Superior temporal gyrus (tissue), 1 donor: ENCODE measurements around the gene MRFAP1L1.
"Not testable (repeated sequence)": the region's sequence is repeated elsewhere in the genome, so short reads cannot be mapped to it uniquely, and the experiment has no call there.

ENCODE experiments used
- DNase-seq: peaks from one replicate; pipeline ENCODE4 v3.0.0-alpha.2; 2016; ENCODE audit errors: extremely low spot score

MRFAP1L1 gene

DNA sequence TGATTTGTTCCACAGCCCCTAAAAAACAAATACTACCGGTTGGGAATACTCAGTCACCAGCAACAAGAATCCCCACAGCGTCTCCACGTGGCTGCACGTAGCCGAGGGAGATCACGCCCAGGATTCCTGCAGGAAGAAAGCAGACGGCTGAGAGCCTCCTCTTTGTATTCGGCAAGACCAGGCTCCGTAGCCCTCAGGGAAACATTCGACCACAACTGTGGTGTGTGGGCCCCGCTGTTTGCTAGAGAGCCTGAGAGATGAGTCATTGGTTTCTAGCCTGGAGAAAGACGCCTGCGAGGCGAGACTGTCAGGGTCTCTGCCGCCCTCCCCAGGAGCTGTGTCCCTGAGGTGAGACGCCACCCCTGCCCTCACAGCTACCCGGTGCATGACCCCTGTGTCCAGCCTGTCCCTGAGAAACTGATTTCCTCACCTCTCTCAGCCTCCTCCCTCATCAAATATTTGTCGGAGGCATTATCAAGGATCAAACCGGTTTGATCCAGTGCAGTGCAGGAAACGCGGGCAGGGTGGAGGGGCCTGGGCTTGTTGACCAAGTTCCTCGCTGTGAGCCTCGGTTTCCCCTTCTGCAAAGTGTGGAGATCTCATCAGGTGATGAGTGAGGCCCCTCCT is 20.7 kb downstream of the MRFAP1L1 start:
- no peak for DNase-seq

- no peak for DNase-seq
These were observed 21.5 kb downstream of the MRFAP1L1 start for GRCh38 chr4:6687947-6688878.

GRCh38 chr4:6686104-6686787 is 23.4 kb downstream of the MRFAP1L1 start:
- DNase-seq = no peak

DNA sequence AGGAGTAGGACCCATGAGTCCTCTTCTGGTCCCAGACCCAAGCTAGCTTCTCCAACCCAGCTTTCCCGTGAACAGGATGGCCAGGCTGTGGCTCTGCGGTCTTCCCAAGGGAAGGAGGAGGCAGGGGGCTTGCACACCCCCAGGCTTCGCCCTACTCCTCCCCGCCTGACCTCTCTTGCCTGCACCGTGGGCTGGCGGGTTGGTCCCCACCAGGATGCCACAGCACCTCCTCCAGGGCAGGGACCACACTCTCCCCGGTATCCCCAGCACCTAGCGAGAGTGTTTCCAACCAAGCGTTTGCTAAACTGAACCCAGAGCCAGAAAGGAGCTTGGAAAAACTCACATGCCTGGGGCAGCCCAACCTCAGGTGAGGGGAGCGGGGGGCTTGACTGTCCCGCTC is 25.0 kb downstream of the MRFAP1L1 start:
- no peak for DNase-seq

- DNase-seq = no peak
These were observed 26.6 kb downstream of the MRFAP1L1 start for GRCh38 chr4:6682862-6683590.

- no peak for DNase-seq
These were observed 28.5 kb downstream of the MRFAP1L1 start for GRCh38 chr4:6681191-6681590.

- DNase-seq = no peak
These were observed 29.2 kb downstream of the MRFAP1L1 start for GRCh38 chr4:6680372-6681034.

GRCh38 chr4:6676722-6677558 is 32.7 kb downstream of the MRFAP1L1 start:
- no peak for DNase-seq

DNA sequence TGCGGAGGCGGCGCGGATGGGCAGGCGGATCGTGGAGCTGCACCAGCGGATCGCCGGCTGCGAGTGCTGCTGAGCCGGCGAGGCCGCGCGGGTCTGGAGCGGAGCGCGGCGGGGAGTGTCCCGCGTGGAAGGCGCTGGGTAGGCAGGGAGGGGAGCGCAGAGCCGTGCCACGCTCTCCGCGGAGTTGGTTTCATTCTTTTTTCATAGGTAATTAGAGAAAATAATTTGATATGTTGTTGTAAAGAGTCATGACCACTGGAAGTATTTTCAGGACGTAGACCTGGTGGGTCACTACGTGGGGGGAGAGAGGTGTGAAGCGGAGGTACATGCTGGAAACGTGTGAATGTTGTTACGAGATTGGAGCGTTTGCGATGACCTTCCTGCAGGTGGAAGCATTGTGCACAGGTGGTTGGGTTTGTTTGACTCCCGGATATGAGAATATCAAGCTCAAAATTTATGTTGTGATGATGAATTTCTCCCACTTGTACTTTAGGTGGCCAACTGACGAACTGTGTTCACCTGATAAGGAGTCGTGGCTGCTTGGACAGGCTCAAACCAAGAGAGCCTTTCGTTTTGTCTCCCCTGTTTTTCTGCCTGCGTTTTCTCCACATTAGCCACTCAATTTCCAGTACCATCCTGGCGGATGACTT is 35.0 kb downstream of the MRFAP1L1 start:
- peak; percentile 18 for DNase-seq

GRCh38 chr4:6673660-6674499 is 35.8 kb downstream of the MRFAP1L1 start:
- DNase-seq = peak; percentile 97

GRCh38 chr4:6673191-6673659 is 36.4 kb downstream of the MRFAP1L1 start:
- not testable (repeated sequence) for DNase-seq

DNA sequence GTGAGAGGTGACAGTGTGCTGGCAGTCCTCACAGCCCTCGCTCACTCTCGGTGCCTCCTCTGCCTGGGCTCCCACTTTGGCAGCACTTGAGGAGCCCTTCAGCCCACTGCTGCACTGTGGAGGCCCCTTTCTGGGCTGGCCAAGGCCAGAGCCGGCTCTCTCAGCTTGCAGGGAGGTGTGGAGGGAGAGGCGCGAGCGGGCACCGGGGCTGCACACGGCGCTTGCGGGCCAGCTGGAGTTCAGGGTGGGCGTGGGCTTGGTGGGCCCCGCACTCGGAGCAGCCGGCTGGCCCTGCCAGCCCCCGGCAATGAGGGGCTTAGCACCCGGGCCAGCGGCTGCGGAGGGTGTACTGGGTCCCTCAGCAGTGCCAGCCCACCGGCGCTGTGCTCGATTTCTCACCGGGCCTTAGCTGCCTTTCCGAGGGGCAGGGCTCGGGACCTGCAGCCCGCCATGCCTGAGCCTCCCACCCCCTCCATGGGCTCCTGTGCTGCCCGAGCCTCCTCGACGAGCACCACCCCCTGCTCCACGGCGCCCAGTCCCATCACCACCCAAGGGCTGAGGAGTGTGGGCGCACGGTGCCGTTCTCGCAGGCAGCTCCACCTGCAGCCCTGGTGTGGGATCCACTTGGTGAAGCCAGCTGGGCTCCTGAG is 37.0 kb downstream of the MRFAP1L1 start:
- DNase-seq = not testable (repeated sequence)

GRCh38 chr4:6672131-6672530 is 37.5 kb downstream of the MRFAP1L1 start:
- no peak for DNase-seq

DNA sequence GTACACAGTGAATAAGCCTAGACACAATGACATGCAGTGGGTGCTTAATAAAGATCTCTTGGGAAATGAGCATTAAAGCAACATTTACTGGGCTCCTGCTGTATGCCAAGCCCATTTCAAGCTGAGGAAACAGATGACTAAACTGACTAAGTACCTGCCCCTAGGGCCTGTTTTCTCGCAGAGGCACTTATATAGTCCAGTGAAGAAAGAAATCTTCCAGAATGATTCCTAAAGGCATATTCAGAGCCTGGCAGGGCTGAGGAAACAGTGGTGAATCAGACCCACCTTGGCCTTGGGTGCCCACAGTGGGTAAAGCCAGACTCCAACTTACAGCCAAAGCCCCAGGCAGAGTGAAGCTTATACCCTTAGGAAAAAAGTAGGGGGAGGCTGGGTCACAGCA is 38.0 kb downstream of the MRFAP1L1 start:
- DNase-seq = no peak

- no peak for DNase-seq
These were observed 41.3 kb downstream of the MRFAP1L1 start for GRCh38 chr4:6668391-6668790.

- DNase-seq = no peak
These were observed 44.4 kb downstream of the MRFAP1L1 start for GRCh38 chr4:6665320-6665654.

GRCh38 chr4:6663596-6664393 is 45.9 kb downstream of the MRFAP1L1 start:
- no peak for DNase-seq

- no peak for DNase-seq
These were observed 47.1 kb downstream of the MRFAP1L1 start for GRCh38 chr4:6662591-6662990.
